Activated T-helper 1 cell treated with anti-CD3 and anti-CD28 coated beads, Interleukin-2, amount 50 U/mL, for 16 hours (primary cell): ENCODE measurements around the gene EID2B.

Source experiments
- DNase-seq, 2 donors: peaks; one replicate each; pipeline ENCODE4 v3.0.0-alpha.2; 2020; ENCODE audit warnings: low read depth in 1 of 2, low spot score in 1 of 2

Gene EID2B

DNA sequence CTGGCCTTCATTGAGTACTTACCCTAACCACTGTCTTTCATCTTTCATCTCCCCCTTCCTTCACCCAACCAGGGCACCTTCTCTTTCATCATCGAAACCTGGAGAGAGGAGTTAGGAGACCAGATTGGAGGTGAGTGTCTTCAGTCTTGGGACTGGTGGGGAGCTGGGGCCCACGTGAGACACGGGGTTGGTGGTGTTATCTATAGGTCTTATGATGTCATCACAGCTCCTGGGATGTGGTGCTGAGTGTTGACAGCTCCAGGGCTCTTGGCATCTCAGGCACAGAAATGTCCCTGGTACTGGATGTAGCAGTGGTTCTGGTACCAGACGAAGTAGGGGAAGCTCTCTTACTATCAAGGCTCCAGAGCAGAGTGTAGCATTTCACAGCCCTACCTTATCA, 32.1 kb downstream of the EID2B start:
- no peak for DNase-seq

DNA sequence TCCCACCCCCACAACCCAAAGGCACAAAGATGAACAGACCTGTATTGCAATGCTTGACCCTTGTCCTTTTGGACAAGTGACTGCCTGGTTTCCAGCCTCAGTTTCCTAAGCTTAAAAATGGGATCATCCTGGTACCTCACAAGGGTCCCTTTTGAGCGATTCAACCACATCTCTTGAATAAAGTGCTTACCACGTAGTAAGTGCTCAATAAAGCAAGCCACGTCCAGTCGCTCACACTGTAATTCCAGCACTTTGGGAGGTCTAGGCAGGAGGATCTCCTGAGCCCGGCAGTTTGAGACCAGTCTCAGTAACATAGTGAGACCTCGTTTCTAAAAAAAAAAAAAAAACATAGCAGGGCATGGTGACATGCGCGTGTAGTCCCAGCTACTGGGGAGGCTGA, 32.7 kb downstream of the EID2B start:
- no peak for DNase-seq

DNA sequence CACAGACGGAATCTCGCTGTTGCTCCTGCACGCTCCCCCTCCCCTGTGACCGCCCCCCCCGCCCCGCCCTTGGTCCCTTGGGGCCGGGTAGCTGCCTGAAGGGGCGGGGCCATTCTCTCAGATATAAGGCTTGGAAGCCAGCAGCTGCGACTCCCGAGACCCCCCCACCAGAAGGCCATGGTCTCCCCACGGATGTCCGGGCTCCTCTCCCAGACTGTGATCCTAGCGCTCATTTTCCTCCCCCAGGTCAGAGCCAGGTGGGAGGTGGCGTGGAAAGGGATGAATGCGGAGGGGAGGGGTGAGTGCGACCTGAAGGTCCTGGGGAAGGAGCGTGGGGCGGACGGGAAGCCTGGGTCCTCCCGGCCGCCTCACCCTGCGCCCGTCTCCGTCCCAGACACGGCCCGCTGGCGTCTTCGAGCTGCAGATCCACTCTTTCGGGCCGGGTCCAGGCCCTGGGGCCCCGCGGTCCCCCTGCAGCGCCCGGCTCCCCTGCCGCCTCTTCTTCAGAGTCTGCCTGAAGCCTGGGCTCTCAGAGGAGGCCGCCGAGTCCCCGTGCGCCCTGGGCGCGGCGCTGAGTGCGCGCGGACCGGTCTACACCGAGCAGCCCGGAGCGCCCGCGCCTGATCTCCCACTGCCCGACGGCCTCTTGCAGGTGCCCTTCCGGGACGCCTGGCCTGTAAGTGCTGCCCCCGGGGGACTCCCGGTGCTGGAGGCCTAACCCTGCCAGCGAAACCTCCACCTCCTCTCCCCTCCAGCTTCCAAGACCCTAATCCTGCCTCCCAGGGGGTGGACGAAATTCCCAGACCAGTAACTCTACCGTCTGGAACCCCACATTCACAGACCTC, 33.6 kb downstream of the EID2B start, which contains the start of gene DLL3:
DLL3 (plus strand) TSS at position 150 of the 845 bp plus-strand sequence; CDS start at position 178, 28 bp downstream.
- no peak for DNase-seq

DNA sequence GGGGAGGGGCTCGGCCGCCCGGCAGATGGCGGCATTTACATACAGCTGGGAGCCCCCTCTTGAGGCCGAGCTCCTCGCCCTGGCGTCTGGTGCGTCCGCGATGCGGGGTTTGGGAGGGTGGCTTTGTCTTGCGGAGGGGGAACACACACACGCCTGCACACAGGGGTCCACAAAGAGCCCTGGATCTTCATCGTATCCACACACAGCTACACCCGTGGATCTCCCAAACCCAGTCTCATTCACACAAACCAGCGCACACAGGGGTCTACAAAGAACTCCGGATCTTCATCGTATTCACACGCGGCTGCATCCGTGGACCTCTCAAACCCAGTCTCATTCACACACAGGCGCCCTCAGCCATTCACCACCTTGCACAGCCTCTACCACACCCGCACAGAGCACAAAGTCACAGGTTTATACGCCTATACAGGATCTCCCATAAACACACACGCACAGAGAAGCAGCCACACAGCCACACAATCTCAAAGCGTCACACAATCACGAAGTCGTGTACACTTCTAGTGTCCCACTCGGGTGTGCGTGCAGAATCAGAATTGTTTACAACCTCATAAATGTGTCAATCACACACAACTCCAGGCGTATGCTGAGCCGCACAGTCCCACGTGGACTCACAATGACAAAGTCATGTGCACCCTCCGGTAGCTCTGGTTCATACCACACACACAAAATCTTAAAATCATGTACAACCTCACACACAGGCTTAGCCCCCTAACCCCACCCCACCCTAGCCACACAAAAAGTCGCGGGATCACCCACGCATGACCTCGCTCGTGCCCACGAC, 34.5 kb downstream of the EID2B start:
- no peak for DNase-seq

DNA sequence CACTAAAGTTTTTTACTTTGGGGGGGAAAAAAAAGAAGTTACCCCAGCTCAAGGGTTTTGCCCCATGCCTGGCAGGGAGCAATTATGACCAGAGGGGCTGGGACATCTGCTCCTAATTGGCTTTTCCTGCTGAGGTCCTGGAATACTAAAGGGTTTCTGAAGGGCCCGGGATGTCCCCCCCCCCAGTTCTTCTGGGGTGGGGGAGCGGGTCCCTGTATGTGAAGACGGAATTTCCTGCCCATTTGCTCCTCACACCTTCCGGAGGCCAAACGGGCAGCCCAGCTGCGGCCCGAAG, 35.0 kb downstream of the EID2B start:
- DNase-seq = no peak

DNA sequence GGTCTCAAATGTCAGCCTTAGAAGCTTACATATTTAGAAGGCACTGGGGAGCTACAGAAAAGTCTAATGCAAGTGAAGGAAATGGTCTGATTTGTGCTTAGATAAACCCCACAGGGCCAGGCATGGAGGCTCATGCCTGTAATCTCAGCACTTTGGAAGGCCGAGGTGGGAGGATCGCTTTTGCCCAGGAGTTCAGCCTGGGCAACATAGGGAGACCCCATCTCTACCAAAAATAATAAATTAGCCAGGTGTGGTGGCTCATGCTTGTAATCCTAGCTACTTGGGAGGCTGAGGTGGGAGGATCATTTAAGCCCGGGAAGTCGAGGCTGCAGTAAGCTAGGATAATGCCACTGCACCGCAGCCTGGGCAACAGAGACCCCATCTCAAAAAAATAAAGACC, 36.6 kb downstream of the EID2B start:
- DNase-seq = no peak

DNA sequence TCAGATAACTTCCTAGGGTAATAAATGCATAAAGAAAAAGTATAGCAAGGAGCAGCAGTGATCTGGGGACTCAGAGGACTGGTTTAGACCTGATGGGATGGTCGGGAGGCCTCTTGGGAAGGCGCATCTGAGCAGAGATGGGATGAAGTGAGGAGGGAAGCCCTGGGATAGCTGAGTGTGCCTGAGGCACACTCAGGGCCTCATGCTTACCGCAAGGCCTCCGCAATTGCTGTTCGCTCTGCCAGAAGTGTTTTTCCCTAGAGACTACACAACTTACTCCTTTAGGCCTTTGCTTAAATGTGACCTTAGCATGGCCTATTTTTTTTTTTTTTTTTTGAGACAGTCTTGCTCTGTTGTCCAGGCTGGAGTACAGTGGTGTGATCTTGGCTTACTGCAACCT, 38.0 kb downstream of the EID2B start:
- DNase-seq = no peak

DNA sequence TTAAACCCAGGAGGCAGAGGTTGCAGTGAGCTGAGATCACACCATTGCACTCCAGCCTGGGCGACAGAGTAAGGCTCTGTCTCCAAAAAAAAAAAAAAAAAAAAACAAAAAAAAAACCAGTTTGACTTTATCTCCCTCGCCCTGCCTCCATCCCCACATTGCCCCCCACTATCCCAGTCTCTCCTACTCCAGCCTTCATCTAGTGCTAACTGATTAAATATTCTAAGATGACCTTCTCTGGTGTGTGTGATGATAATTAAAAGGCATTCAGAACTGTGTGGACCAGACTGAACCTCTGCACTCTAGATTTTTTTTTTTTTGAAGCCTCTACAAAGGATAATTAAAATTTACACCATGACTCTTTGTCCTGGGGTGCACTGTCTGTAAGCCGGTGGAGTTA, 39.9 kb downstream of the EID2B start:
- DNase-seq = no peak

DNA sequence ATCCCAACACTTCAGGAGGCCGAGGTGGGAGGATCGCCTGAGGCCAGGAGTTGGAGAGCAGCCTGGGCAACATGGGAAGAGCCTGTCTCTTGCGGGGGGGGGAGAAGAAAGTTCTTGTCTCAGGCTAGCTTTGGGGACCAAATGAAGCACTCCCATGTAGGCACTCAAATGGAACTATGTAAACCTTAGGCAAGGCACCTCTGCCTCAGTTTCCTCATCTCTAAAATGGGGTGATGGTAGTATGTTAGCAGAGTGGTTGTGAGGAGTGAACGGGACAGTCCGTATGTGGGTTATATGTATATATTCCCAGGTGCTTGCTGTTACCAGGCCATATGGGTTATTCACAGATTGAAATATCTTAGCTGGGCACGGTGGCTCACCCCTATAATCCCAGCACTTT, 40.4 kb downstream of the EID2B start:
- DNase-seq = no peak

DNA sequence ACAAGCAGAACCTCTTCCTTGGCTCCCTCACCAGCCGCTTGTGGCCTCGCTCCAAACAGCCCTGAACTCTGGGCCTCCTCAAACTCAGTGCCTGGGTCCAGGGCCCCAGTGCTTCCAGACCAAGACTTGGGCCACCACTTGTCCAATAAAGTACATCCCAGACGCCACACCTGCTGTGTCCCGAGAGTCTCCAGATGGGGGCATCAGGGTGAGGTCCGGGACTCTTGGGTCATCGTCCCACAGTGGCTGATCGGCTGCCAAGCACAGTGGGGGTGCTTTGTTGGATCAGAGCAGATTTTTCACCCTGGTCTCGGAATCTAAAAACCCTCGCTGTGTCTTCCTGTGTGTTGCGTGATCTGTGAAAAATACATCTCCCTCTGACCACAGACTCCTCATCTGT, 42.9 kb downstream of the EID2B start:
- DNase-seq = no peak

DNA sequence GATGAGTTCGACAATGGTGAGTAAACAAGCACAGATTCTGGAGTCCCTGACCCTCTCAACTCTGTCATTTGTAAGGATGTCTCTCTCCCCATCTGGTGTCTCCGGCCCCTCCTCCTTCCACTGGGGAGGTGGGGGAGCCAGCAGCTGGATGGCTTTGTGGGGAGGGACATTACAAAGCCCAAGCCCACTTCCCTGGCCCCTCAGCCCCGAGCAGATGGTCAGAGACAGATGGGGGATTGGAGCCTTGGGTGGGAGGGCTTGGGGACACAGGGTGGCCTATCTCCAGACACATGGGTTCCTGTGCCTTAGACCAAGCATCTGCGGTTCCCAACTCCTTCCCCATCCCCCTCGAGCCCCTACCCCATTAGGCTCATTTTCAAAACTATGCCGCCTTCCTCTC, 49.5 kb downstream of the EID2B start:
- DNase-seq = no peak

DNA sequence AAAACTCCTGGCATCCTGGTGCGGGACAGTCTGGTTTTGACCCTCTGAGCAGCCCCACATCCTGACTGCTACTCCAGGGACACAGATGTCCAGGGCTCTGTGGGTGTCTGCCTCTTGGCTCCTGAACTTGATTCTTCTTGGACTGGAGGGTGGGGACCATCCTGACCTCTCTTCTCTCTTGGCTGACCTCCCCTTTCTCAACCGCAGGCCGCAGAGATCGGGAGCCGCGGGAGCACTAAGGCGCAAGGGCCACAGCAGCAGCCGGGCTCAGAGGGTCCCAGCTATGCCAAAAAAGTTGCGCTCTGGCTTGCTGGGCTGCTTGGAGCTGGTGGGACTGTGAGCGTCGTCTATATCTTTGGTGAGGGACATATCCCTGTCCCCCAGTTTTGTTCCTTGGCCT, 51.0 kb downstream of the EID2B start:
- no peak for DNase-seq

DNA sequence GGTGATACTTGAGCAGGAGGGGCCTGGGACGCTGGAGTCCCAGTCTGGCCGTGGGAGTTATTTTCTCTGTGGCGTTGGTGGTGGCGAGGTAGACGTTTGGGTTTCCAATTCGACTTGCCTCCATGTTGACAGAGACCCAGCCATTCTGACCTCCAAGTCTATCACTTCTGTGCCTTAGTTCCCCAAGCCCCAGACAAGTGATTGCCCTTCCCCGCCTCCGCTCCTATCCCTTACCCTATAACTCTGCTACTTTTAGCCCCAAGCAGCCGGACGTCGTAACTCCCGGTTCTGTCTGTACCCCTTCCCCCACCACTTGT, 51.5 kb downstream of the EID2B start:
- DNase-seq = no peak
